K562 (cell line): ENCODE results near the gene CSNK1D. TPM values are rescaled to one million over a fixed set of nuclear protein-coding genes. Genes with fewer than 3 reads are reported as not detected.

ENCODE experiments used
- ATAC-seq: fragments of 200-7000 bp; cut with Tn5 transposase; 3 replicates; pipeline ENCODE4 v1.9.1; 2020; ENCODE audit warnings: moderate library complexity
- BruUV-seq: library from RNA; stranded (reverse); fragments of 400-500 nt; replicated peaks from 2 replicates; lab custom pipeline; 2021; lab: Mats Ljungman, UMichigan
- CTCF ChIA-PET: fragments of 300-600 bp; formaldehyde crosslinking; extraction: SDS; loops from one replicate; lab custom pipeline; 2021; ENCODE audit warnings: low intra/inter-chr PET ratio; lab: Yijun Ruan, JAX
- POLR2A ChIA-PET: fragments of 300-600, 350-650 bp; sonication (Branson Sonifier 250); formaldehyde crosslinking; extraction: SDS; loops from one replicate; lab custom pipeline; 2021; ENCODE audit warnings: antibody characterized with exemption, inconsistent platforms; lab: Yijun Ruan, JAX
- DNase-seq, 4 experiments: peaks; one replicate each; pipeline versions ENCODE4 v3.0.0 to v3.0.0-alpha.2; 2011 to 2018; ENCODE audit warnings: low spot score in 3 of 4, mixed read lengths in 3 of 4; ENCODE audit errors: extremely low read depth in 1 of 4
- FAIRE-seq: peaks from 2 replicates; lab custom pipeline; 2011; peaks lifted over from hg19 to GRCh38; lab: Jason Lieb, UNC
- H2AFZ ChIP-seq: 2 replicates; pipeline ENCODE4 v1.6.0; 2011; ENCODE audit warnings: low read depth, low read length, control low read depth, inconsistent platforms
- H3K27ac ChIP-seq: fragments of 200-600 bp; 3 replicates; pipeline ENCODE4 v1.8.0; 2011; ENCODE audit warnings: low read depth, mild to moderate bottlenecking, control low read depth, inconsistent platforms, low read length, moderate library complexity, mixed read lengths; ENCODE audit errors: extremely low read depth
- H3K27me3 ChIP-seq, 2 experiments: fragments of 300-600 bp in 1 of 2; 2 replicates in 1 of 2; 3 replicates in 1 of 2; pipeline versions ENCODE4 v1.6.0 to v1.8.0; 2011; ENCODE audit warnings: inconsistent platforms in 2 of 2, low read length in 2 of 2, mild to moderate bottlenecking in 1 of 2, mixed read lengths in 1 of 2, moderate library complexity in 1 of 2; ENCODE audit not compliant: control insufficient read depth in 2 of 2, insufficient read depth in 2 of 2
- H3K36me3 ChIP-seq: fragments of 300-600 bp; 3 replicates; pipeline ENCODE4 v1.8.0; 2011; ENCODE audit warnings: mild to moderate bottlenecking, low read length, inconsistent platforms; ENCODE audit not compliant: control insufficient read depth, insufficient read depth
- H3K4me1 ChIP-seq, 2 experiments: fragments of 200-600 bp in 1 of 2; replicated peaks in 1 of 2; 2 replicates in 1 of 2; 3 replicates in 1 of 2; pipeline versions ENCODE4 v1.5.1 to v1.8.0; 2011; ENCODE audit warnings: inconsistent platforms in 2 of 2, low read length in 2 of 2, mild to moderate bottlenecking in 1 of 2, mixed read lengths in 1 of 2, moderate library complexity in 1 of 2; ENCODE audit not compliant: control insufficient read depth in 2 of 2, insufficient read depth in 2 of 2
- H3K4me2 ChIP-seq: 2 replicates; pipeline ENCODE4 v1.6.1; 2011; ENCODE audit warnings: low read length, control low read depth, inconsistent platforms, mixed read lengths; ENCODE audit not compliant: insufficient read depth
- H3K4me3 ChIP-seq: fragments of 200-600 bp; sonication (generic), shearing (Covaris generic); 2 replicates; pipeline ENCODE4 v1.5.1; 2016; ENCODE audit warnings: control low read depth, inconsistent platforms
- H3K79me2 ChIP-seq: fragments of 200-600 bp; 3 replicates; pipeline ENCODE4 v1.8.0; 2011; ENCODE audit warnings: low read length, inconsistent platforms; ENCODE audit not compliant: control insufficient read depth, insufficient read depth
- H3K9ac ChIP-seq, 2 experiments: 2 replicates each; pipeline versions ENCODE4 v1.6.0 to v1.6.1; 2011; ENCODE audit warnings: low read depth in 2 of 2, low read length in 2 of 2, control low read depth in 1 of 2, inconsistent platforms in 1 of 2, mild to moderate bottlenecking in 1 of 2, mixed read lengths in 1 of 2; ENCODE audit not compliant: insufficient read depth in 1 of 2
- H3K9me1 ChIP-seq: one replicate; pipeline ENCODE4 v1.6.0; 2011; ENCODE audit warnings: inconsistent platforms, mild to moderate bottlenecking, low read length, moderate library complexity; ENCODE audit not compliant: control insufficient read depth, insufficient read depth
- H3K9me3 ChIP-seq: replicated peaks from 2 replicates; pipeline ENCODE4 v1.5.1; 2011; ENCODE audit warnings: low read depth, low read length, inconsistent platforms; ENCODE audit not compliant: control insufficient read depth, insufficient read depth
- H4K20me1 ChIP-seq: replicated peaks from 2 replicates; pipeline ENCODE4 v1.6.1; 2011; ENCODE audit warnings: low read length, inconsistent platforms, mixed read lengths; ENCODE audit not compliant: control insufficient read depth, insufficient read depth
- ERF ChIP-seq: fragments of 450-650 bp; formaldehyde crosslinking; IDR thresholded peaks from 2 replicates; pipeline ENCODE4 v1.4.0; 2020; ENCODE audit warnings: mild to moderate bottlenecking, mixed read lengths
- GATAD2A ChIP-seq: fragments of 450-650 bp; IDR thresholded peaks from 2 replicates; pipeline ENCODE4 v1.6.1; 2017
- HNRNPL ChIP-seq: fragments of 200-400 bp; formaldehyde crosslinking; IDR thresholded peaks from 2 replicates; pipeline ENCODE4 v1.6.1; 2017; ENCODE audit warnings: low read depth, mild to moderate bottlenecking, low read length
- NCOA6 ChIP-seq: fragments of 450-650 bp; IDR thresholded peaks from 2 replicates; pipeline ENCODE4 v1.6.1; 2017; ENCODE audit warnings: mild to moderate bottlenecking
- WGBS: fragments of 100-300 bp; shearing (Covaris generic); methylation state at CpG from one replicate; pipeline ENCODE4 v1.1.6; 2016; ENCODE audit warnings: low coverage, mixed read lengths; ENCODE audit not compliant: insufficient coverage; ENCODE audit errors: missing lambda C conversion rate; 5-methylcytosine and 5-hydroxymethylcytosine counted together
- in situ Hi-C: fragments of 300-500 bp; cut with MboI; formaldehyde crosslinking; loops from 4 replicates; pipeline ENCODE4 v1.15.0; 2018; ENCODE audit warnings: inconsistent platforms, mixed read lengths
- intact Hi-C: fragments of 100-400 bp; cut with micrococcal nuclease; formaldehyde crosslinking; loops from 2 replicates; pipeline ENCODE4 v1.14.2; 2022
- polyA plus RNA-seq, 8 experiments: library from polyadenylated mRNA; depleted of rRNA in 4 of 8; stranded (reverse) in 5 of 8; unstranded in 3 of 8; fragments of >200 nt; fragmentation: Nextera tagmentation in 2 of 8; fragmentation: Illumina TruSeq in 1 of 8; extraction: Ambion mirVana in 2 of 8; extraction: Trizol in 1 of 8; gene quantifications; 2 replicates each; pipeline versions ENCODE4 v1.2.1 to v1.2.3, GENCODE V29; 2011 to 2014; ENCODE audit warnings: inconsistent platforms in 1 of 8, missing spikeins in 1 of 8
- total RNA-seq, 7 experiments: library from RNA; depleted of rRNA in 6 of 7; stranded (reverse); fragments of >200 nt in 6 of 7; fragmentation: Illumina TruSeq in 2 of 7; extraction: Trizol in 2 of 7; gene quantifications; 2 replicates each; pipeline versions ENCODE4 v1.2.1 to v1.2.3, GENCODE V29; 2011 to 2021; ENCODE audit warnings: low replicate concordance in 1 of 7

The CSNK1D gene
- total and polyA plus RNA-seq, 9 of the 15 experiments (the other 6 are each of a cell fraction or from before 2014, with no cell fraction given) = 6.5 to 133 (median 41.3) TPM

- Histone ChIP-seq H3K79me2 (peaks cover 3% of the 10 kb centered on the region; the same call in 1 of the 3 replicates), H3K36me3 (no peaks in the 10 kb centered on the region), H3K9me1 (no peaks in the 10 kb centered on the region), H3K27ac (peak overlapping the region; percentile 80), H2AFZ (peak overlapping the region; percentile 87), H3K4me2 (peak overlapping the region; percentile 72)
- ATAC-seq = no peak
- TF ChIP-seq NCOA6 = no peak
- TF ChIP-seq ERF (CRISPR knock-in tag) = 0 out of 2 replicates have a peak, but pooled peaks have one; percentile 32
- TF ChIP-seq HNRNPL = 0 out of 2 replicates have a peak, but pooled peaks have one; percentile 27
- 0 out of 2 replicates have a peak, but pooled peaks have one; percentile 13 for TF ChIP-seq GATAD2A
- TF ChIP-seq, all 486 proteins: peak for 3
- no peak for FAIRE-seq
- H3K9me3 ChIP-seq = no peaks in the 10 kb centered on the region
- ChIA-PET POLR2A (interaction anchor here (0.9 to 1.6 kb wide), 2 partner anchors 10 to 23 kb away, joined by 3 to 8 read pairs; no protein-coding TSS in a partner anchor), CTCF (no interaction called here)
- H4K20me1 ChIP-seq = no peaks in the 10 kb centered on the region
- peak overlapping the region; percentile 40; the same call in 1 of the 2 replicates for H3K4me3 ChIP-seq
- intact Hi-C loops = no loop called here
- DNase-seq = no peak
- 79% methylated on average over 19 of the region's 21 CpGs for WGBS
- peak overlapping the region; percentile 74 to 83; a peak in 3 of 4 replicates for H3K9ac ChIP-seq
- BruUV-seq = no TSS peak
- in situ Hi-C loops = no loop called here
- peaks cover 35 to 92% of the 10 kb centered on the region in 2 experiments for H3K4me1 ChIP-seq
- no peaks in the 10 kb centered on the region for H3K27me3 ChIP-seq
Measured at GRCh38 chr17:82232322-82232820, 41.1 kb downstream of the CSNK1D start.
